ENCODE results near the gene SLC41A2.

Gene SLC41A2

GRCh38 chr12:104969343-104969742 is 11.3 kb upstream of the SLC41A2 start:
- peak overlapping the region; percentile 60 for H3K4me2 ChIP-seq (ENCODE audit: low read length)
- H3K9ac ChIP-seq (ENCODE audit: low read length): peak overlapping the region; percentile 7; the same call in 1 of the 2 replicates
- H2AFZ ChIP-seq (ENCODE audit: low read depth, low read length): 0 out of 2 replicates have a peak overlapping the region, but pooled peaks have one; percentile 23
- H3K4me3 ChIP-seq (ENCODE audit: low read length): 0 out of 2 replicates have a peak overlapping the region, but pooled peaks have one; percentile 4
- 0 out of 2 replicates have a peak, but pooled peaks cover 10% of the 10 kb centered on the region for H3K27me3 ChIP-seq (ENCODE audit: low read depth, low read length)
- peak overlapping the region; percentile 47 for H3K27ac ChIP-seq (ENCODE audit: low read length)
- peaks cover 52% of the 10 kb centered on the region for H3K4me1 ChIP-seq (ENCODE audit: low read length)
- no peaks in the 10 kb centered on the region for H3K79me2 ChIP-seq (ENCODE audit: low read length)
- peaks cover 9% of the 10 kb centered on the region; the same call in 1 of the 2 replicates for H3K9me3 ChIP-seq (ENCODE audit: insufficient read depth, low read length)
- no peaks in the 10 kb centered on the region for H4K20me1 ChIP-seq (ENCODE audit: insufficient read depth, low read length)
- TF ChIP-seq CTCF (IDR thresholded peaks at IDR 0.05; ENCODE audit: low read depth, low read length): no peak
- TF ChIP-seq EZH2phosphoT487 (IDR thresholded peaks at IDR 0.05; ENCODE audit: low read depth): no peak
- peaks cover 10% of the 10 kb centered on the region for H3K36me3 ChIP-seq (replicated peaks; ENCODE audit: low read depth, low read length)

- Histone ChIP-seq H3K9ac (ENCODE audit: low read length) (no peak overlapping the region), H3K36me3 (replicated peaks; ENCODE audit: low read depth, low read length) (peaks cover 10% of the 10 kb centered on the region), H3K4me2 (ENCODE audit: low read length) (peak overlapping the region; percentile 45)
These were observed 8.6 kb upstream of the SLC41A2 start for GRCh38 chr12:104966677-104967076.

DNA sequence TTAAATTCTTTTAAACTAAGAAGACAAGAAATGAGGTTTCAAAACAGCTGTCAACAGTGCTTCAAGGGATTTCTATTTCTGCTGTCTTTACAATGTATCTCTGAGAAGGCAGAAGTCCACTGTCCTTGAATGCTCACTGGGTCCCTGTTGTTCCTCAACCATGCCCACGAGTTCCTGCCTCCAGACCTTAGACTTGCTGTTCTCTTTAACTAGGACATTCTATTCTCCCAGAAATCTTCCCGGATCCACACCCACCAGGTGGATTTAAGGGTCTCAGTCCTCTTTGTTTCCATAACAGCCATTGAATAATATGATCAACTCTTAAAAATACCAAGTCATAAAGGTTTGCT is 6.7 kb upstream of the SLC41A2 start:
- 0 out of 2 replicates have a peak, but pooled peaks cover 10% of the 10 kb centered on the region for H3K27me3 ChIP-seq (ENCODE audit: low read depth, low read length)
- H3K27ac ChIP-seq (ENCODE audit: low read length): no peak overlapping the region
- no peak overlapping the region for H3K9ac ChIP-seq (ENCODE audit: low read length)
- H4K20me1 ChIP-seq (ENCODE audit: insufficient read depth, low read length): no peaks in the 10 kb centered on the region
- no peaks in the 10 kb centered on the region for H3K79me2 ChIP-seq (ENCODE audit: low read length)
- H3K4me2 ChIP-seq (ENCODE audit: low read length): no peak overlapping the region
- TF ChIP-seq CTCF (IDR thresholded peaks at IDR 0.05; ENCODE audit: low read depth, low read length) (no peak), EZH2phosphoT487 (IDR thresholded peaks at IDR 0.05; ENCODE audit: low read depth) (no peak)
- H3K36me3 ChIP-seq (replicated peaks; ENCODE audit: low read depth, low read length): peaks cover 10% of the 10 kb centered on the region
- no peak overlapping the region for H2AFZ ChIP-seq (ENCODE audit: low read depth, low read length)
- no peak overlapping the region for H3K4me3 ChIP-seq (ENCODE audit: low read length)
- H3K9me3 ChIP-seq (ENCODE audit: insufficient read depth, low read length): peaks cover 9% of the 10 kb centered on the region; the same call in 1 of the 2 replicates
- peaks cover 39% of the 10 kb centered on the region for H3K4me1 ChIP-seq (ENCODE audit: low read length)

More at GRCh38 chr12:104966677-104967076, 8.6 kb upstream of the SLC41A2 start:
- Histone ChIP-seq H4K20me1 (ENCODE audit: insufficient read depth, low read length) (no peaks in the 10 kb centered on the region), H3K9me3 (ENCODE audit: insufficient read depth, low read length) (peaks cover 9% of the 10 kb centered on the region; the same call in 1 of the 2 replicates), H3K79me2 (ENCODE audit: low read length) (no peaks in the 10 kb centered on the region), H3K27ac (ENCODE audit: low read length) (peak overlapping the region; percentile 4; the same call in 1 of the 2 replicates), H3K4me3 (ENCODE audit: low read length) (peak overlapping the region; percentile 2), H3K27me3 (ENCODE audit: low read depth, low read length) (0 out of 2 replicates have a peak, but pooled peaks cover 10% of the 10 kb centered on the region), H3K4me1 (ENCODE audit: low read length) (peaks cover 44% of the 10 kb centered on the region), H2AFZ (ENCODE audit: low read depth, low read length) (no peak overlapping the region)
- TF ChIP-seq CTCF (IDR thresholded peaks at IDR 0.05; ENCODE audit: low read depth, low read length) (no peak), EZH2phosphoT487 (IDR thresholded peaks at IDR 0.05; ENCODE audit: low read depth) (no peak)

DNA sequence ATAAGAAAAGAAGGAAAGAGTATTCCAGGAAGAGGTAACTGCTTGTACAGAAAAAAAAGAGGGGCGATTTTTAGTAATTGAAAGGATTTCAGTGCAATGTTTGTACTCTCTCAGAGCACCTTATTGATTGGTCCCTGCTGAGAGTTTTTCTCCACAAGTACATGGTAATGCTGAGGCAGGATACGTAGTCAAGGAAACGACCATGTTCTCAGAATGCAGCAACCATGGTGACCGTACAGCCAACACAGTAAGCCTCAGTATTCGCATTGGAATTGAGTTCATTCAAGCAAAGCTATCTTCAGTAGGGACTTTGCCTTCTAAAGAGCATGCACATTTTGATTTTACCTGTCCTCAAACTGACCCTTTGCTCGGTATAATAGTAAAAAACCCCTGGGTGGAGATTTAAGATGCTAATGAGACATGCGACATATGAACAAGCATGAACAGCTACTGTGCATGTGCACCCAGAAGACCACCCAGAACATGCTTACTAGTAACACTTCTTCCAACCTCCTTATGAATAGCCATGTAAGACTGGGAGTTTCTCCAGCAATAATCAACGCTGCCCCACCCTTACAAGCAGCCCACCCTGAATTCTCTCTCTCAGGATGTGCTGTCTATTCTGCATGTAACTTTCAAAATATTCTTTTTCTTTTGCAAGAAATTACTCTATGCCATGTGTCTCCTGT is 6.2 kb upstream of the SLC41A2 start:
- H3K79me2 ChIP-seq (ENCODE audit: low read length): no peaks in the 10 kb centered on the region
- H3K27ac ChIP-seq (ENCODE audit: low read length): no peak overlapping the region
- no peak overlapping the region for H3K4me3 ChIP-seq (ENCODE audit: low read length)
- peaks cover 39% of the 10 kb centered on the region for H3K4me1 ChIP-seq (ENCODE audit: low read length)
- H3K4me2 ChIP-seq (ENCODE audit: low read length): no peak overlapping the region
- peaks cover 9% of the 10 kb centered on the region; the same call in 1 of the 2 replicates for H3K9me3 ChIP-seq (ENCODE audit: insufficient read depth, low read length)
- H2AFZ ChIP-seq (ENCODE audit: low read depth, low read length): no peak overlapping the region
- H3K36me3 ChIP-seq (replicated peaks; ENCODE audit: low read depth, low read length): peaks cover 10% of the 10 kb centered on the region
- TF ChIP-seq CTCF (IDR thresholded peaks at IDR 0.05; ENCODE audit: low read depth, low read length) (no peak), EZH2phosphoT487 (IDR thresholded peaks at IDR 0.05; ENCODE audit: low read depth) (no peak)
- H4K20me1 ChIP-seq (ENCODE audit: insufficient read depth, low read length): no peaks in the 10 kb centered on the region
- H3K27me3 ChIP-seq (ENCODE audit: low read depth, low read length): 0 out of 2 replicates have a peak, but pooled peaks cover 10% of the 10 kb centered on the region
- no peak overlapping the region for H3K9ac ChIP-seq (ENCODE audit: low read length)

Measured in OCI-LY3 (cell line).